CD4-positive, alpha-beta T cell treated with Interferon gamma for 1 hour (primary cell): ENCODE measurements around the gene LY9.

Experiments
- DNase-seq: peaks from one replicate; pipeline ENCODE4 v3.0.0-alpha.2; 2020

LY9 gene

DNA sequence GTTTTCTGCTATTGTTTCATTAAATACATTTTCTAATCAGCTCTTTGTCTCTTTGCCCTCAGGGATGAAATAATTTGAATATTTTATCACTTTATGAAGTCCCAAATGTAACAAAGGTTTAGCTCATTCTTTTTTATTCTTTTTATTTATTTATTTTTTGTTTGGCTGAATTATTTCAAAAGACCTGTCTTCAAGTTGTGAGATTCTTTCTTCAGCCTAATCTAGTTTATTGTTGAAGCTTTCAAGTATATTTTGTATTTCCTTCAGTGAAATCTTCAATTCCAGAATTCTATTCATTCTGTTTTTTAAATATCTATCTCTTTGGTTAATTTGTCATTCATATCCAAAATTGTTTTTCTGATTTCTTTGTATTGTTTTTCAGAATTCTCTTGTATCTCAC lies 10.8 kb downstream of the LY9 start:
- no peak for DNase-seq

DNA sequence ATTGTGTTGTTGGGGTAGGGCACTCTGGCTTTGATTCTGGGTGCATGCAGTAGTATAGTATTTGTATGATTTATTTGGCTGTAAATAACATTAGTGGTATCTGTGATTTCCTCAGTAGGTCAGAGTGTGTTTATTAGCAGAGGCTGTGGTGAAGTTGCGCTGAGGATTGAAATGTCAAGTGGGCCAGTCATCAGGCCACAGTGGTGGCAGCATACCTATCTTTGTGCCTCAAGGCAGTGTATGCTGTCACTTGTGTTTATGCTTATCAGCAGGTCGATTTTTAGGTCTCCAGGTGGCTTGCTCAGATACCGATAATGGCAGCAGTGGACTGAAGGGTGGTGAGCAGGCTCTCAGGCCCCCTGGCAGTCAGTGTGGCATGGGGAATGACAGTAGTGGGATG lies 11.3 kb downstream of the LY9 start:
- DNase-seq, result no peak

DNA sequence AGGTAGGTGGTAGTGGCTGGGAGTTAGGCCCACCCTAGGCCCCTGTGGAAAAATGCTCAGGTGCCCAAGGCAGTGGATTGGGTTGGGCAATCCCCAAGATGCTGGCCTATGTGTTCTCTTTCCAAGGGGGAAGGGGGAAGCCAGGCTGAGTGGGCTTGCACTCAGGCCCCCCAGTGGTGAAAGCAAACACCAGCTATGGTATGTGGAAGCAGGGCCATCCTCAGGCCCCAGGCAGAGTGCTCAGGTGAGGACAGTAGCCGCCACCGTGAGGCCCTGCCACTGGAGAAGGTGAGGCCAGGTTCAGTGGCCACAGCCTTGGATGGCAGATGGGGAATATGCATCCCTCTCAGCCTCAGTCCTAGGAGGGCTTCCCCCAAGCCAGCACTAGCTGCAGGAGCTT lies 11.8 kb downstream of the LY9 start:
- no peak for DNase-seq

- DNase-seq, result no peak
These were observed 12.3 kb downstream of the LY9 start for GRCh38 chr1:160808289-160808688.

DNA sequence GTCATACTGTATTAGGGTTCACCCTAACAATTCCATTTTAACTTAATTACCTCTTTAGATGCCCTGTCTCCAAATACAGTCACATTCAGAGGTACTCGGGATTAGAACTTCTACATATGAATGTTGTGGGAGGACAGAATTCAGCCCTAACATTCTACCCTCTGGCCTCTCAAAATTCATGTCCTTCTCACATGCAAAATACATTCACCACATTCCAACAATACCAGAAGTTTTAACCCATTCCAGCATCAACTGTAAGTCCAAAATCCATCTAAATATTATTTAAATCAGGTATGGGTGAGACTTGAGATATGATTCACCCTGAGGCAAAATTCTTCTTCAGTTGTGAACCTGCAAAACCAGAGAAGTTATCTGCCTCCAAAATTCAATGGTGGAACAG lies 14.5 kb downstream of the LY9 start:
- DNase-seq, result no peak

- DNase-seq, result no peak
These were observed 15.2 kb downstream of the LY9 start for GRCh38 chr1:160811147-160811546.

GRCh38 chr1:160813215-160813614 lies 17.2 kb downstream of the LY9 start:
- DNase-seq, result no peak

DNA sequence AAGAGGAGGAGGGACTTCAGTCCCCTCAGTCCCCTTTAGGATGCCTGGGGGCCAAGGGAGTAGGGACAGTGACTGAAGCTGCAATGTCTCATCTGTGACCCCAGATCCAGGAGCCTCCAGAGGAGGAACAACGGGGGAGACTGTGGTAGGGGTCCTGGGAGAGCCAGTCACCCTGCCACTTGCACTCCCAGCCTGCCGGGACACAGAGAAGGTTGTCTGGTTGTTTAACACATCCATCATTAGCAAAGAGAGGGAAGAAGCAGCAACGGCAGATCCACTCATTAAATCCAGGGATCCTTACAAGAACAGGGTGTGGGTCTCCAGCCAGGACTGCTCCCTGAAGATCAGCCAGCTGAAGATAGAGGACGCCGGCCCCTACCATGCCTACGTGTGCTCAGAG lies 18.3 kb downstream of the LY9 start:
- DNase-seq, result no peak

GRCh38 chr1:160814856-160815255 lies 18.9 kb downstream of the LY9 start:
- no peak for DNase-seq

- DNase-seq, result no peak
These were observed 22.4 kb downstream of the LY9 start for GRCh38 chr1:160818207-160818937.

- no peak for DNase-seq
These were observed 23.2 kb downstream of the LY9 start for GRCh38 chr1:160819186-160819585.

DNA sequence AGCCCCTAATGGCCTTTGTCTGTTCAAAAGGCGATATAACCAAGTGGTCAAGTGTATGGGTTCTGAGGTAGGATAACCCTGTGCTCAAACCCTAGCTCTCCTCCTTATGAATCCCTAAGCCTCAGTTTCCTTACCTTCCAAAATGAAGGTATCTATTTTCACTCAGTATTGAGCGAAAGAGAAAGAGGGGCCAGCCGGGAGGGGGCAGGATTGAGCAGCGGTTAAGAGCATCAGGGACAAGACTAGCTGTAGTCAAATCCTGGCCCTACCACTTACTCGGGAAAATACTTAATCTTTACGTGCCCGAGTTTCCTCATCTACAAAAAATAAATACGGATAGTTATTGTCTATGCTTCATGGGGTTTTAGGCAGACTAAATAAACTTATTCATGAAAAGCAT lies 25.7 kb downstream of the LY9 start:
- no peak for DNase-seq

GRCh38 chr1:160823296-160823695 lies 27.3 kb downstream of the LY9 start:
- DNase-seq, result no peak

- DNase-seq, result no peak
These were observed 30.6 kb downstream of the LY9 start for GRCh38 chr1:160826546-160826945.

GRCh38 chr1:160827418-160827817 lies 31.4 kb downstream of the LY9 start:
- DNase-seq, result no peak

DNA sequence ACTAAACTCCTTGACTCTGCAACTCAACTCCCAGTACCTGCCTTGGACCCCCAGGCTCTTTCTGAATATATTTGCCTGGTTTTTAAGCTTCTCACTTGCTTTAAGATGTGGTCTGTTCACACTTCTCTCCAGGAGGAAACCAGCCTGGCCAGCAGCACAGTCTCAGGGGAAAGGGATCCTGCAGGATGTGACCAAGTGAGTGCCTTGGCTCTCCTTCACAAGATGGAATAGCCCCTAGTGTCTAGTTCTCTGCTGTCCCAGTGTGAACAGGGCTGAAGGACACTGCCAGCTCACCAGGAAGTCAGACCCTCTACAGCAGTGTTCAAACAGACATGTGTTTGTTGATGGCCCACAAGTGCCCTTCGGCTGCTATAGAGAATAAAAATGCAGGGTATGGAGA lies 33.8 kb downstream of the LY9 start:
- DNase-seq, result no peak

GRCh38 chr1:160830321-160831153 lies 34.6 kb downstream of the LY9 start:
- DNase-seq, result peak; percentile 70

DNA sequence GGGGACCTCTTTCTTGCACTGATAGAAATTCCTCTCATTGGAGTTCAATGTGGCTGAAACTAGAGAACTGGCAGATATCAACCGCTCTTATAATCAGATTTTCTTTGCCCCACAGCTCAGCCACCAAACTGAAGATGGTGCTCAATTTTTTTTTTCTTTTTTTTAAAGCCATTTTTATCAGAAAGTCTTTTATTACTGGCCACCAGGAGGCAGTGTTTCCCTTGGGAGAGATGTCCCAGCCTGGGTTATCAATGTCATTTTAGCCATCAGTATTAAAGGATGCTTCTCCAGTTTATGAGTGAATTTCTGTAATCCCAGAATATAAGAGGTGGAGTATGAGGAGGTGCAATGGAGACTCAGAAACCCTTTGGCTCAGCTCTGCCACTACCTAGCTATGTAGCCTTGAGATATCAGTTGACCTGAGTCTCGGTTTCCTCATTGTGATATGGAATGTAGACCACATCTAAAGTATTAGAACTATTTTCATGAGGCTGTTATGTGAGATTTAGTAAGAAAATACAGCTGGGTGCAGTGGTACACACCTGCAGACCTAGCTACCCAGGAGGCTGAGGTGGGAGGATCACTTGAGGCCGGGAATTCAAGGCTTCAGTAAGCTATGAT lies 39.1 kb downstream of the LY9 start:
- peak; percentile 22 for DNase-seq

DNA sequence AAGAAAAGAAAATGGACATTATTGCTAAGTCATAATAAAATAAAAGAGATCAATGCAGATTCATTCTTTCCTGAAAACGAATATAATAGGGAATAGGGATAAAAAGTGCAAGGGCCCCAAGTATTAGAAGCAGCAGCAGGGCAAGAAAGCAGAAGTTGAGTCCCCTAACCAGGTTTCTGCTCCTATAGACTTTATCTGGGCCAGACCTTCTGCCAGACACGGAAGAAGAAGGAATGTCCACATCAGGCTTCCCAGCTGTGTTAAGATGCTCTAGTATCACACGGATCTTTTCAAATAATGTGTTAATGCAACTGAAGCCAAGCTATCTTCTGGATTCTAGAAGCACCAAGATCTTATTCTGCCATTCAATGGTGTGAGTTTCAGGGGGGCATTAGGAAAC lies 39.8 kb downstream of the LY9 start:
- DNase-seq, result no peak

GRCh38 chr1:160836561-160836960 lies 40.6 kb downstream of the LY9 start:
- no peak for DNase-seq

GRCh38 chr1:160836981-160837557 lies 41.1 kb downstream of the LY9 start:
- no peak for DNase-seq

DNA sequence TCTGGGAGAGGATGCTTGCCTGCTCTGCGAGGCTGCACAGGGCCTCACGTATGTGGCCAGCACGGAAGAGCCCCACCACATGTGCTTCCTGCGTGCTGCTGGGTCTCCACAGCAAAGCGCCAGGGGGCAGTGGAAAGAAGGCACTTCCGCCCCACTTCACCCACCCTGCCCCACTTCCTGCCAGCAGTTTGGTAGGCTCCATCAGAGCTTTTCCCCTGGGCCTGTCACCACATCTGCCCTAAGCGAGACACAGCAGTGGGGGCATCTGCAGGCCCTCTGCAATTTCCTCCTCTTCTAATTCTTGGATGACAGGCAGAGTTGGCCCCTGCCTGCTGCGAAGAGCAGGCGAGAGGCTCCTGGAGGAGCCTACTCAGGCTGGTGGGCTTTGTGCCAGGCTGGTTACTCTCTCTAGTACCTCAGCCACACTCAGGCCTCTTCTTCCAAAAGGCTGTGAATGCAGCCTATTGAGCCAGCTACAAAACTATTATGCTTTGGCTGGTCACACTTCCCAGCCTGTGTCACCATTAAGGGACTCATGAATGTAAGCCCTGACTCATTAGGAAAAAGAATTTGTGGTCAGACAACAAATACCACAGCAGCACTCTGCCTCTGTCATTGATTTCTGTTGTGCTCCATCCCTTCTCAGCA lies 41.7 kb downstream of the LY9 start:
- peak; percentile 86 for DNase-seq

GRCh38 chr1:160838888-160839287 lies 42.9 kb downstream of the LY9 start:
- no peak for DNase-seq
